A549 treated with AZD9567 at 1 μM for 4 hours (cell line): ENCODE results near the gene SI. TPM values are rescaled to one million over a fixed set of nuclear protein-coding genes. Genes with fewer than 3 reads are reported as not detected.

ENCODE experiments used
- total RNA-seq: library from RNA; stranded (reverse); fragments of 200-300 nt; extraction: Qiagen RNA extraction; gene quantifications from 5 replicates; pipeline ENCODE4 v1.2.3, GENCODE V29; 2022; ENCODE audit not compliant: insufficient read depth

SI gene
- total RNA-seq: not detected in 5 replicates

DNA sequence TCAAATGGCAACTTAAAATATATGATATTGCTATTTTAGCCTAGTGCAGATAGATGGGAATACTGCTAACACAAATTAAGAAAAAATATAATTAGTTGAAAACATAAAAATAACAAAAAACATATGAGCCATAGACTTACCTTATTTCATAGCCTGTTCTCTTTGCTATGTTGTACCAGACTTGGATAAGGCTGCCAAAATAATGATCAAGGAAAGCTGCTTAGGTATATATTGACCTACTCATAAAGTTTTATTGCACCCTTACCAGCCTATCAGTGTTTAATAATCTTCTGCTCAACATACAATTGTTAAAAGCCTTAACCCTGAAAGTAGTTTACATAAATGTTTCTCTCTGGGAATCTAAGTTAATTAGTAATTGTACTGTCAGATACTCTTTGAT lies at the start of gene SI:
SI (minus strand) TSS at position 204 of the 400 bp plus-strand sequence. CDS start 2,484 bp downstream, outside the sequence.

Other genes starting within 250 kb of the SI start
- not detected in 5 replicates for gene SLITRK3, start 117.9 kb upstream of the SI start, total RNA-seq